Measurements from ENCODE around the gene ARAP2. TPM values are rescaled to one million over a fixed set of nuclear protein-coding genes. Genes with fewer than 3 reads are reported as not detected.

ARAP2 gene
- total RNA-seq, 2 experiments from 2014 or later = 35.8 to 49.7 TPM

GRCh38 chr4:36027203-36027602 is 217.1 kb downstream of the ARAP2 start:
- CTCF ChIA-PET = no interaction called here
- Mint-ChIP-seq H3K27me3 (no peaks in the 10 kb centered on the region), H3K4me3 (no peak overlapping the region), H3K9me3 (no peaks in the 10 kb centered on the region), H3K36me3 (ENCODE audit: low read depth) (no peaks in the 10 kb centered on the region), H3K4me1 (no peaks in the 10 kb centered on the region), H3K27ac (no peak overlapping the region)
- no peak for DNase-seq
- POLR2A ChIA-PET = no interaction called here

- no peaks in the 10 kb centered on the region for H3K36me3 Mint-ChIP-seq (ENCODE audit: low read depth)
- no peak overlapping the region for H3K27ac Mint-ChIP-seq
- ChIA-PET CTCF (interaction anchor here (0.5 kb wide), 2 partner anchors 53 to 143 kb away, joined by 3 to 4 read pairs; no protein-coding TSS in a partner anchor), POLR2A (no interaction called here)
- DNase-seq = no peak
- no peaks in the 10 kb centered on the region for H3K9me3 Mint-ChIP-seq
- no peak overlapping the region for H3K4me3 Mint-ChIP-seq
- no peaks in the 10 kb centered on the region for H3K4me1 Mint-ChIP-seq
- no peaks in the 10 kb centered on the region for H3K27me3 Mint-ChIP-seq
Observed at GRCh38 chr4:36026348-36026880, 217.9 kb downstream of the ARAP2 start.

GRCh38 chr4:36024901-36025660 is 219.2 kb downstream of the ARAP2 start:
- Mint-ChIP-seq H3K27me3 (no peaks in the 10 kb centered on the region), H3K27ac (no peak overlapping the region), H3K9me3 (no peaks in the 10 kb centered on the region), H3K4me1 (no peaks in the 10 kb centered on the region), H3K4me3 (no peak overlapping the region), H3K36me3 (ENCODE audit: low read depth) (no peaks in the 10 kb centered on the region)
- CTCF ChIA-PET = no interaction called here
- POLR2A ChIA-PET = no interaction called here
- DNase-seq = no peak

- DNase-seq = no peak
- H3K4me3 Mint-ChIP-seq = no peak overlapping the region
- no peaks in the 10 kb centered on the region for H3K27me3 Mint-ChIP-seq
- no peaks in the 10 kb centered on the region for H3K36me3 Mint-ChIP-seq (ENCODE audit: low read depth)
- no peak overlapping the region for H3K27ac Mint-ChIP-seq
- H3K9me3 Mint-ChIP-seq = no peaks in the 10 kb centered on the region
- ChIA-PET CTCF (no interaction called here), POLR2A (no interaction called here)
- no peaks in the 10 kb centered on the region for H3K4me1 Mint-ChIP-seq
Observed at GRCh38 chr4:36020351-36020750, 224.0 kb downstream of the ARAP2 start.

Other genes with a start within 250 kb of the ARAP2 start
- gene DTHD1, start 37.1 kb upstream of the ARAP2 start, total RNA-seq = under 1 TPM in 1 of 2 experiments, not detected in 1; 0.12 TPM

Measured in activated CD4-positive, alpha-beta T cell treated with anti-CD3 and anti-CD28 coated beads, Interleukin-2, amount 10 ng/mL, durations not matched to agents 7 days and 5 days (primary cell).